GM06990 (cell line): ENCODE results near the gene FSTL1.

Source experiments
- DNase-seq: peaks from one replicate; pipeline ENCODE4 v3.0.0-alpha.2; 2011; ENCODE audit not compliant: insufficient read length; ENCODE audit errors: extremely low read depth
- H3K27me3 ChIP-seq: replicated peaks from 2 replicates; pipeline ENCODE4 v1.6.0; 2011; ENCODE audit warnings: low read length; ENCODE audit not compliant: control insufficient read depth, insufficient read depth
- H3K36me3 ChIP-seq: 2 replicates; pipeline ENCODE4 v1.5.1; 2011; ENCODE audit warnings: low read length; ENCODE audit not compliant: control insufficient read depth, insufficient read depth
- H3K4me3 ChIP-seq: replicated peaks from 2 replicates; pipeline ENCODE4 v1.5.1; 2011; ENCODE audit warnings: low read depth, mild to moderate bottlenecking, control low read depth, low read length
- CTCF ChIP-seq: IDR thresholded peaks from 2 replicates; pipeline ENCODE4 v1.5.1; 2011; ENCODE audit warnings: low read length, control low read depth, mild to moderate bottlenecking, inconsistent platforms; ENCODE audit not compliant: insufficient read depth, poor library complexity, severe bottlenecking

Gene FSTL1

GRCh38 chr3:120462409-120462959, 11.7 kb upstream of the FSTL1 start:
- H3K27me3 ChIP-seq: peaks cover 1% of the 10 kb centered on the region; the same call in 1 of the 2 replicates

GRCh38 chr3:120461416-120461815, 10.6 kb upstream of the FSTL1 start:
- Histone ChIP-seq H3K27me3 (peaks cover 1% of the 10 kb centered on the region; the same call in 1 of the 2 replicates), H3K4me3 (no peak overlapping the region), H3K36me3 (no peaks in the 10 kb centered on the region)
- TF ChIP-seq CTCF: no peak
- no peak for DNase-seq

More at GRCh38 chr3:120462409-120462959, 11.7 kb upstream of the FSTL1 start:
- no peaks in the 10 kb centered on the region for H3K36me3 ChIP-seq
- no peak for DNase-seq
- TF ChIP-seq CTCF: no peak
- no peak overlapping the region for H3K4me3 ChIP-seq

GRCh38 chr3:120460862-120461261, 10.1 kb upstream of the FSTL1 start:
- no peak for TF ChIP-seq CTCF
- no peaks in the 10 kb centered on the region for H3K36me3 ChIP-seq
- H3K27me3 ChIP-seq: peaks cover 1% of the 10 kb centered on the region; the same call in 1 of the 2 replicates
- no peak overlapping the region for H3K4me3 ChIP-seq
- DNase-seq: no peak

GRCh38 chr3:120460181-120460790, 9.5 kb upstream of the FSTL1 start:
- no peak for TF ChIP-seq CTCF
- Histone ChIP-seq H3K27me3 (peaks cover 1% of the 10 kb centered on the region; the same call in 1 of the 2 replicates), H3K4me3 (no peak overlapping the region), H3K36me3 (no peaks in the 10 kb centered on the region)
- no peak for DNase-seq

- no peak for DNase-seq
Measured at GRCh38 chr3:120459196-120459595, 8.4 kb upstream of the FSTL1 start.

More at GRCh38 chr3:120459196-120459595, 8.4 kb upstream of the FSTL1 start:
- Histone ChIP-seq H3K4me3 (no peak overlapping the region), H3K27me3 (peaks cover 1% of the 10 kb centered on the region; the same call in 1 of the 2 replicates), H3K36me3 (no peaks in the 10 kb centered on the region)
- no peak for TF ChIP-seq CTCF
